Astrocyte (in vitro differentiated cells and primary cell): Measurements from ENCODE around the gene CACNA1C. TPM values are rescaled to one million over a fixed set of nuclear protein-coding genes. Genes with fewer than 3 reads are reported as not detected.

ENCODE experiments used
- DNase-seq: peaks from one replicate; pipeline ENCODE4 v3.0.0-alpha.2; 2010; ENCODE audit warnings: low read depth
- FAIRE-seq: peaks from 2 replicates; lab custom pipeline; 2011; peaks lifted over from hg19 to GRCh38; lab: Jason Lieb, UNC
- H2AFZ ChIP-seq: 2 replicates; pipeline ENCODE4 v1.6.0; 2012; ENCODE audit warnings: low read depth, low read length, inconsistent platforms
- H3K27ac ChIP-seq: 2 replicates; pipeline ENCODE4 v1.5.1; 2011; ENCODE audit warnings: low read depth, low read length, inconsistent platforms
- H3K27me3 ChIP-seq: 2 replicates; pipeline ENCODE4 v1.6.0; 2011; ENCODE audit warnings: low read length, inconsistent platforms; ENCODE audit not compliant: insufficient read depth
- H3K36me3 ChIP-seq: 2 replicates; pipeline ENCODE4 v1.5.1; 2011; ENCODE audit warnings: low read length, inconsistent platforms; ENCODE audit not compliant: insufficient read depth
- H3K4me1 ChIP-seq: 2 replicates; pipeline ENCODE4 v1.5.1; 2011; ENCODE audit warnings: low read length, inconsistent platforms; ENCODE audit not compliant: insufficient read depth
- H3K4me2 ChIP-seq: 2 replicates; pipeline ENCODE4 v1.6.0; 2012; ENCODE audit warnings: low read length, inconsistent platforms
- H3K4me3 ChIP-seq: 2 replicates; pipeline ENCODE4 v1.5.1; 2011; ENCODE audit warnings: low read depth, mild to moderate bottlenecking, low read length, inconsistent platforms; ENCODE audit not compliant: insufficient read depth
- H3K79me2 ChIP-seq: 2 replicates; pipeline ENCODE4 v1.6.0; 2012; ENCODE audit warnings: mild to moderate bottlenecking, low read length, inconsistent platforms; ENCODE audit not compliant: insufficient read depth
- H3K9ac ChIP-seq: 2 replicates; pipeline ENCODE4 v1.6.0; 2012; ENCODE audit warnings: mild to moderate bottlenecking, low read length, inconsistent platforms
- H3K9me3 ChIP-seq: 2 replicates; pipeline ENCODE4 v1.5.1; 2012; ENCODE audit warnings: low read depth, mild to moderate bottlenecking, low read length, inconsistent platforms; ENCODE audit not compliant: insufficient read depth
- H4K20me1 ChIP-seq: 2 replicates; pipeline ENCODE4 v1.6.0; 2012; ENCODE audit warnings: low read length, inconsistent platforms; ENCODE audit not compliant: insufficient read depth
- H3K27ac Mint-ChIP-seq: one replicate; pipeline ENCODE4 v1.8.0; 2021; ENCODE audit warnings: mild to moderate bottlenecking, mixed read lengths; ENCODE audit not compliant: unreplicated experiment
- H3K27me3 Mint-ChIP-seq: one replicate; pipeline ENCODE4 v1.8.0; 2021; ENCODE audit warnings: low read depth, mixed read lengths; ENCODE audit not compliant: unreplicated experiment
- H3K36me3 Mint-ChIP-seq: one replicate; pipeline ENCODE4 v1.8.0; 2021; ENCODE audit warnings: low read depth, mixed read lengths; ENCODE audit not compliant: unreplicated experiment
- H3K4me1 Mint-ChIP-seq: one replicate; pipeline ENCODE4 v1.8.0; 2021; ENCODE audit warnings: low read depth, mixed read lengths; ENCODE audit not compliant: unreplicated experiment
- H3K4me3 Mint-ChIP-seq: one replicate; pipeline ENCODE4 v1.8.0; 2021; ENCODE audit warnings: mild to moderate bottlenecking, moderate library complexity, mixed read lengths; ENCODE audit not compliant: unreplicated experiment
- H3K9me3 Mint-ChIP-seq: one replicate; pipeline ENCODE4 v1.8.0; 2021; ENCODE audit warnings: mild to moderate bottlenecking, mixed read lengths; ENCODE audit not compliant: unreplicated experiment
- CTCF ChIP-seq: IDR thresholded peaks from 2 replicates; pipeline ENCODE4 v1.5.1; 2011; ENCODE audit warnings: low read depth, mild to moderate bottlenecking, inconsistent platforms, low read length, moderate library complexity; ENCODE audit not compliant: insufficient read depth
- EZH2 ChIP-seq: IDR thresholded peaks from 2 replicates; pipeline ENCODE4 v1.6.1; 2012; ENCODE audit warnings: mild to moderate bottlenecking, low read length, inconsistent platforms; ENCODE audit not compliant: insufficient read depth
- total RNA-seq: library from RNA; stranded (reverse); gene quantifications from 2 replicates; pipeline ENCODE4 v1.2.1, GENCODE V29; 2021

Gene CACNA1C
- total RNA-seq, 1 donor from 2014 or later = 2.1 TPM

- DNase-seq = no peak
- Histone ChIP-seq H3K9ac (no peak overlapping the region), H3K4me1 (peaks cover 14% of the 10 kb centered on the region), H3K9me3 (no peaks in the 10 kb centered on the region), H3K36me3 (no peaks in the 10 kb centered on the region), H3K4me3 (no peak overlapping the region), H3K79me2 (no peaks in the 10 kb centered on the region), H3K27ac (no peak overlapping the region), H2AFZ (no peak overlapping the region), H3K4me2 (no peak overlapping the region), H4K20me1 (no peaks in the 10 kb centered on the region), H3K27me3 (no peaks in the 10 kb centered on the region)
- H3K27ac Mint-ChIP-seq = no peak overlapping the region
- H3K36me3 Mint-ChIP-seq = peaks cover 10% of the 10 kb centered on the region
- no peak for FAIRE-seq
- no peak for TF ChIP-seq EZH2
- no peak overlapping the region for H3K4me3 Mint-ChIP-seq
- peaks cover 9% of the 10 kb centered on the region for H3K9me3 Mint-ChIP-seq
- H3K4me1 Mint-ChIP-seq = peaks cover 11% of the 10 kb centered on the region
- peaks cover 21% of the 10 kb centered on the region for H3K27me3 Mint-ChIP-seq
Observed at GRCh38 chr12:2152134-2152533, 99.3 kb downstream of the CACNA1C start.

- no peaks in the 10 kb centered on the region for H3K79me2 ChIP-seq
- FAIRE-seq = no peak
- H3K4me1 ChIP-seq = peaks cover 14% of the 10 kb centered on the region
- TF ChIP-seq CTCF (no peak), EZH2 (no peak)
- H3K36me3 ChIP-seq = no peaks in the 10 kb centered on the region
- peak overlapping the region; percentile 5 for H2AFZ ChIP-seq
- peak overlapping the region; percentile 59 for H3K4me2 ChIP-seq
- Mint-ChIP-seq H3K4me1 (peaks cover 11% of the 10 kb centered on the region), H3K4me3 (no peak overlapping the region), H3K27me3 (peaks cover 12% of the 10 kb centered on the region), H3K27ac (peak overlapping the region; percentile 8), H3K36me3 (peaks cover 8% of the 10 kb centered on the region), H3K9me3 (peaks cover 7% of the 10 kb centered on the region)
- peak; percentile 73 for DNase-seq
- H3K27ac ChIP-seq = no peak overlapping the region
- no peaks in the 10 kb centered on the region for H3K9me3 ChIP-seq
- no peak overlapping the region for H3K4me3 ChIP-seq
- H3K9ac ChIP-seq = peak overlapping the region; percentile 26
- H3K27me3 ChIP-seq = no peaks in the 10 kb centered on the region
- H4K20me1 ChIP-seq = no peaks in the 10 kb centered on the region
Observed at GRCh38 chr12:2154050-2154449, 101.3 kb downstream of the CACNA1C start.

- Histone ChIP-seq H3K4me2 (peak overlapping the region; percentile 59), H3K27ac (no peak overlapping the region), H3K79me2 (no peaks in the 10 kb centered on the region), H2AFZ (peak overlapping the region; percentile 5), H3K27me3 (no peaks in the 10 kb centered on the region), H3K9ac (no peak overlapping the region), H3K9me3 (no peaks in the 10 kb centered on the region), H3K4me1 (peaks cover 14% of the 10 kb centered on the region), H4K20me1 (no peaks in the 10 kb centered on the region), H3K36me3 (no peaks in the 10 kb centered on the region), H3K4me3 (no peak overlapping the region)
- DNase-seq (no peak), FAIRE-seq (no peak)
- H3K36me3 Mint-ChIP-seq = peaks cover 7% of the 10 kb centered on the region
- peaks cover 11% of the 10 kb centered on the region for H3K4me1 Mint-ChIP-seq
- H3K27ac Mint-ChIP-seq = no peak overlapping the region
- no peak for TF ChIP-seq EZH2
- TF ChIP-seq CTCF = no peak
- peaks cover 6% of the 10 kb centered on the region for H3K9me3 Mint-ChIP-seq
- H3K27me3 Mint-ChIP-seq = peaks cover 8% of the 10 kb centered on the region
- H3K4me3 Mint-ChIP-seq = no peak overlapping the region
Observed at GRCh38 chr12:2154521-2154920, 101.7 kb downstream of the CACNA1C start.
